HG02852 (cell line): ENCODE results near the gene NDST3.

ENCODE experiments used
- ATAC-seq: cut with Tn5 transposase; IDR thresholded peaks from one replicate; pipeline ENCODE4 v1.9.1; 2021; ENCODE audit warnings: mild to moderate bottlenecking, moderate library complexity; ENCODE audit not compliant: unreplicated experiment

NDST3 gene

DNA sequence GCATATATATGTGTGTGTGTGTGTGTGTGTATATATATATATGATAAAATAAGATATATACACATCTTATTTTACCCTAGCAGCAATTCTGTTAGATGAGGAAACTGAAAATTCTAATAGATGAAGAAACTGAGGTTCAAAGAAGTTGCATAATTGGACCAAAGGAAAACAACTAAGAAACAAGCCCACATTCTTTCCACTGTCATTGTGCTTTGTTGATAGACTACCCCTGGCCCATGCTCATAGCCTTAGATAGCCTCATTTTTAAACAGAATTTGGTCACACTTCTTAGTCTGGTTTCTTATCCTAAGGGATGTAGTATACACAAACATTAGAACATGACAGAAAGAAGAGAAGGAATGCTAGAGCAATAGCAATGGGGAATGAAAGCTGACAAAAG lies 138.8 kb downstream of the NDST3 start:
- ATAC-seq, result no peak

DNA sequence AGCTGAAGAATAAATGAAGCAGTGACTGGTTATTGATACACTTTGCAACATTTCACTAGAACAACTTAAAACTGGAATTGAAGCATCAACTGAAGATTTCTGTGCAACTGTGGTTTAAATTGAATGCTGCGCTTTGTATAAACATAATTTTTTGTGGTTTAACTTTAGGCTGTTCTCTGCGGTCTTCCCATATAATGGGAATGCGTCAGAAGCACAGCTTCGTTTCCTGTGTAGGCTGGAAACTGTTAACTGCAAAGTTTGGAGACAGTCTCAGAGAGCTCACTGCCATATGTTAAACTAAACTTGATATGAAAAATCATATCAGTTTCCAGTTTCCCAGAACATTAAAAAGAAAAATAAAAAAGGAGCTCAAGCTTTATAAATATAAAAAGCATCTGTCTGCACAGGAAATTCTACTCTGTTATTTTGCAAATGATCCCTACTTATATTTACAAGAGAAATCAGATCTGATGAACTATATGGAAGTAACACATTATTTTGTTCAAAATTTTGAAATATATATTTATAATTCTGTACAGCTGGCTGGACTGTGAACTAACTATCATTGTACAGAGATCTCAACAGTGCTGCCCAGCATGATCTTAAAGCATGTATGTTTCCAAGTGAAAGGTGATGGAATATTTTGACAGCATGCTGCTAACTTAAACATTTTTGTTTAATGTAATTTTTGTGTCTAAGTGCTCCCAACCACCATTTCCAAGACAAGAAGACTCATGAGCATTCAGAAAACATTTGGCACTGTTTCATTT lies 139.9 kb downstream of the NDST3 start:
- ATAC-seq, result no peak

DNA sequence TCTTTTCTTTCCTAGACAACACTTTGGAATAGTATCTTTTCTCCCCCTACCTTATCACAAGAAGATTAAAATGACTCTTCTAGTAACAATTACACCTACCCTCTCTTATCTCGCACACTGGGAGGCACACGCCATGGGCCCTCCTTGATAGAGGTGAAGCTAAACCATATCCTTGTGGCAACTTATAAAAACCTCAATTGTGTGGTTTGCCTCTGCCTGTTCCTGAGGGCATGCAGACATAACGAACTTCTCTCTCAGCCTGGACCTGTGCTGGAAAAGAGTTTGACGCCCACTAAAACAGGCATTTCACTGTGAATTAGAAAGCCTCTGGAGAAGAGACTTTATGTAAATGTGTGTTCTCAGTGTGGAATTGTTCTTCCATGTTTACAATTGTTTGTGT lies 141.2 kb downstream of the NDST3 start:
- no peak for ATAC-seq

GRCh38 chr4:118177126-118177525 lies 142.8 kb downstream of the NDST3 start:
- no peak for ATAC-seq

DNA sequence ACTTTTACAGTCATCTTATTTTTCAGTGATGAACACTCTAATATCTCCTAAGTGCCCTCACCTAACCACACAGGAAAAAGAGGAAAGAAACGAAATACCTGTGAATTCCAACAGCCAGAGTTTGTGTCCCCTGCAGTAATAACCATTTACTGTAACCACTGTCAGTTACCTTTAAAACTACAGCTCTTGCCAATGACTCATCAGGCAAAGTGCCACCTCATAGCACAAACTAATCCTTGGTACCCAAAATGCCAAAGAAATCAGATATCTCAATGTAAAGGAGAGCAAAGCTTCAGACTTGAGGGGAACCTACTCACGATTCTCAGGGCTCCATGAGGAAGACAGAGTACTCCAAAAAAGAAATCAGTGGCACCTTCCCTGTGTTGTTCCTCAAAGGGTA lies 146.5 kb downstream of the NDST3 start:
- ATAC-seq, result no peak

DNA sequence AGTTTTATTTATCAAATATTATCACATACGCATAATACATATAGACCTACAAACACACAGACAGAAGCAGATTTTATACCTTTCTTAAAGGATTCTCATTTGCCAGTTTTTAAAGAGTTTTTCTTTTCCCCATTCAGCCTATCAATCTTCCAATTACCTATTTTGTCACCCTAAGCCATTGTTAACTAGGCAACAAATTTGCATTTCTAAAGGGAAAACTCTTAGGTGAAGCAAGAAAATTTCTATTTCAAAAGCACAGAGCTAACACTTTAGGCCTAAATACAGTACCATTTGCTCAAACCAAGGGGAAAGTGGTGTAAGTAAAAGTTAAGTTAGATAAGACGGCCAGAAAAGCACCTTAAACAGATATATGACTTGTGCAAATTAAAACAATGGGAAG lies 156.6 kb downstream of the NDST3 start:
- ATAC-seq, result no peak

GRCh38 chr4:118193421-118193820 lies 159.1 kb downstream of the NDST3 start:
- no peak for ATAC-seq

DNA sequence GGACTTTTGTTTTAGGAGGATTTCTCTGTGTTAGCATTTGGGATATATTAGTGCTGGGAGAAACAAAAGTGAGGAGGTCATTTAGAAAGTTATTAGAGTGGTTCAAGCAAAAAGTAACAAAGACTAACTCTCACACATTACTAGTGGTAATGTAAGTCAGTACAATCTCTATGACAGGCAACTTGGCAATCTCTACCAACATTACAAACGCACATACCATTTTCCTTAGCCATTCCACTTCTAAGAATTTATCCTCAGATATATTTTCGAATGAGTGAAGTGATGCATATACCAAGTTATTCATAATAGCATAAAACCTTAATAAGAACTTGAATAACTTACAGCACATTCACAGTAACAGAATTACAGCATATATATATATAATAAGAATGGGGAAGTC lies 172.3 kb downstream of the NDST3 start:
- no peak for ATAC-seq

DNA sequence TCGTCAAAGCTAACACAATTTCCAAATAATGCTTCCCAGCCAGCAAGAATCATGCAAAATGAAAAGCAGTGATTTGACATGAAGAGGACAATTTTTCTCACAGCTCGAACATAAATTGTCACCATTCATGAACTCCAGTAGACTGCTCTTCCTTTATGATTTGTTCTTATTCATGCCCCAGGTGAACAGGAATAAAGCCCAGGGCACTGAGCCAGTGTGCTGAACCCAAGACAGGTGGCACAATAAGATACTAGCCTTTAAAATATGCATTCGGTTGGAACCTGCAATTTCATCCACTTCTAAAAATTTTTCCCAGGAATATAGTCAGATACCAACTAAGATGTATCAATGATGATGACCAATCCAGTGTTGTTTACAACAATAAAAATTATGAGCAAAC lies 178.8 kb downstream of the NDST3 start:
- ATAC-seq, result no peak

GRCh38 chr4:118215826-118216225 lies 181.5 kb downstream of the NDST3 start:
- ATAC-seq, result no peak

DNA sequence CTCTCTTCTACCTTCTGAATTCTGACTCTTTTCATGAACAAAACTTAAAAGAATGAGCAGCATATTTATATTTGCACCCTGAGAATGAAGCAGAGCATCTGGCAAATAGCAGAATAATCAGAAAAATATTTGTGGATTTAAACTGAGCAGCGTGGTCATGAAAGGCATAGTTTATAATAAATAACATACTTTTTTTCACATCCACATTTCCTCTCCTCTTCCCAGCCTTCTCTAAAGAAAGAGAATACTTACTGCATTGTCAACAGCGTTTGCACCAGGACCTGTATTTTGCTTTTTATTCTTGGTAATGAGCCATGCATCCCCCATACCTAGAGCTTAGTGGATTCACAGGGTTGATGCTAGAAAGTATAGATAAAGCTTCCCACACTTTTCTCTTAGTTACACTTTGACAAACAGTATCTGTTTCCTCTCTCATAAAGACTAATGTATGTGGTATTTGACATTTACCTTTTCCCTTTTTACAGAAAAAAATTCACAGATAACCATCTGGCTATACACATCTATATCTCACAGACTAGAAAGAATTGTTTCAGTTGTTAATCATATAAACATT lies 187.0 kb downstream of the NDST3 start:
- no peak for ATAC-seq

DNA sequence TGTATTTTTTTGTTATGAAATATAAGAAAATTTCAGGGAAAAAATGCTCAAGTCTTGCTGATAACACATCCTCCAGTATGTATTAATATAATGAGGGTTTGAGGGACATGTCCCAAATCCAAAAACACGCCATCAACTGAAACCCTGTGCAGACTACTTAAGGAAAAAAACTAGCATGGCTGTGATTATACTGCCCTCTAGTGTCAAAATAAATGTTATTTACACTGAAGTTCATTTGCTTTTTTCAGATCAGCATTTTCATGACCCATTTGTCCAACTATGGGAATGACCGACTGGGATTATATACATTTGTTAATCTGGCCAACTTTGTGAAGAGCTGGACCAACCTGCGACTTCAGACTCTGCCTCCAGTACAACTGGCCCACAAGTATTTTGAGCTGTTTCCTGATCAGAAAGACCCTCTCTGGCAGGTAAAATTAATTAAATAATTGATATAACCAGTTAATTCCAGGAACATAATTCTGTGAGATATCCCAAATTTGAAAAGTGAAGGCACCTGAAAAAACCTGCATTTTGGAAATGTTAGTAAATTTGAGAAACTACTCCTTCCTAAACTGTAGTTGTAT lies 190.1 kb downstream of the NDST3 start:
- peak; percentile 65 for ATAC-seq

DNA sequence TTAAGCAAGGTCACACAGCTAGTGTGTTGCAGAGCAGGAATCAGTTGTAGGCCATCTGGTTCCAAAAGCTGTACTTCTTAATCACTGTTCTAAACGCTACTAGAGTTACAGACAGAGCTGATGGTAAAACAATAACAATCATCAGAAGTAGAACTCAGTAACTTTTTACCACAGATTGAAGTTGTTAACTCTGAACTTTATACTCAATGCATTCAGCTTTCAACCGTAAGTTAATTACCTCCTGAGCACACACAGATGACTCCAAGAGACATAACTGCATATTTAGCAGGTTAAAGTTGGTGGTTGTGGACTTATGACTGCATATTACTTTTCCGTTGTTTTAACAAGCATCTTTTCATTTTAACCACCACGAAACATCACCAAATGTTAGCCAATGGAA lies 191.2 kb downstream of the NDST3 start:
- ATAC-seq, result no peak

GRCh38 chr4:118226311-118227010 lies 192.2 kb downstream of the NDST3 start:
- no peak for ATAC-seq

DNA sequence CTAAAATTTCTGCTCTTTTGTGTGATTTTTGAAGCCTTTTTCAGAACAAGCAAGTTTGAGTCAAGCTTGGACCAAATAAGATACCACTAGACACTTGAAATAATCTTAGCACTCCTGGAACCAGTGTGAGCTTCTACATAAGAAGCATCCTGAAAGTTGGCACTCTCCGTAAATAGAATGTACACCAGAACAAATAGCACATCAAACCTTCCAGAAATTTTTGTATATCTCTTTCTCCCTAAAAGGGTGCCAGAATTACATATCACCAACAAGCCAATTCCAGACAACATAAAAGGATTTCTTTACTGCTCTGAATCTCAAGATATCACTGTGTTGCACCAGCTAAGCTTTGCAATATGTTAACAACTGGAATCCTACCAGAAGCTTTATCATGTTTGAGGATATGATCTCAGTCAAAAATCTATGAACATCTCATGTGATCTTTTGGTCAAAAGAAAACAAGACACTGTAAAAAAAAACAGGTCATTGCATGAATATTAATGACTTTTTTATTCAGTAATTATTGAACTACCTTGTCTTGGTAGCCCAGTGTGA lies 201.4 kb downstream of the NDST3 start:
- no peak for ATAC-seq

DNA sequence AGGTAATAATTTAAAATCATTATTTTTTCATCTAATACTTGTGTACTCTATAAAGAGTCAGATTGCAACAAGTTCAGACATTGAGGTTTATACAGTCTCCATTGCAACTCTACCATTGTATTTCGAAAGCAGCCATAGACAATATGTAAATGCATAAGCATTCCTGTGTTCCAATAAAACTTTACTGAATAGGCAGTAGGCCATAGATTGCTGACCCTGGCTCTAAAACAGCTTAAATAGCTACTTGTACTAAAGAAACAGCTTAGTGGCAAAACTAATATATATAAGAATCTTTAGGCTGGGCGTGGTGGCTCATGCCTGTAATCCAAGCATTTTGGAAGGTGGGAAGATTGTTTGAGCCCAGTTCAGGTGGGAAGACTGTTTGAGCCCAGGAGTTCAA lies 203.2 kb downstream of the NDST3 start:
- ATAC-seq, result no peak

DNA sequence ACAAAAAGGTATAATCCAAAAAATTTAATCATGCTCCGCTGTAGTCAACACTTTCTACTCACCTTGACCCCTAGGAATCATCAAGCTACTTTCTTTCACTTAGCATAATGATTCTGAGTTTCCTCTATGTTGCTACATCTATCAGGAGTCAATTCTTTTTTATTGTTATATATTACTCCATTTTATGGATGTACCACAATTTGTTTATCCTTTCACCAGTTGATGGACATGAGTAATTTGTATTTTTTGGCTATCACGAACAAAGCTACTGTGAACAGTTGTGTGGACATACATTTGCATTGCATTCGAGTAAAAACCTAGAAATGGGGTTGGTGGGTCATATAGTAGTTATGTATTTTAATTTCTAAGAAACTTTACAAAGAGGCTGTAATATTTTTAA lies 215.6 kb downstream of the NDST3 start:
- no peak for ATAC-seq

DNA sequence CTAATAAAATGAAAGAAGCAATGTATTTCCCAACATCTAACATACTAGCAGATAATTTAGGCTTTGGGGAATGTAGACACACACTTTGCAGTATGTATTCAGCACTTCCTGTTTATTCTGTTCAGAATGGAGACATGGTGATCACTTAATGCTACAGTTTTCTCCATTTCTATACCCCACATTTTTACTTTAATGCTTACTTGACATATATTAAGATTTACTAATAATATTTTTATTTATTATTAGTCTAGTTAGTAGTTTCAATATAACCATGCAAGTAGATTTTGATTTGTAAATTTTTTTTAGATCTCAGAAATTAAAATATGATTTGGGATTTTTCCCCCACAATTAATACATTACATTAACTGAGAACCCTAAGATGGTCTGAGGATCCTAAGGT lies 220.1 kb downstream of the NDST3 start:
- ATAC-seq, result no peak

- no peak for ATAC-seq
Observed at GRCh38 chr4:118259111-118259510, 224.8 kb downstream of the NDST3 start.

- no peak for ATAC-seq
Observed at GRCh38 chr4:118260309-118260708, 226.0 kb downstream of the NDST3 start.

- ATAC-seq, result no peak
Observed at GRCh38 chr4:118264096-118264495, 229.8 kb downstream of the NDST3 start.
